ENCODE data around the gene PPARD. TPM values are rescaled to one million over a fixed set of nuclear protein-coding genes. Genes with fewer than 3 reads are reported as not detected.
"Not testable (repeated sequence)": the region's sequence is repeated elsewhere in the genome, so short reads cannot be mapped to it uniquely, and the experiment has no call there.

The PPARD gene
- total RNA-seq, 2 experiments from 2014 or later, result 6.1 to 11.9 TPM

GRCh38 chr6:35388772-35389352 lies 46.5 kb downstream of the PPARD start:
- intact Hi-C loops (cut with micrococcal nuclease; ENCODE audit: unreplicated experiment), result no loop called here
- CTCF ChIA-PET (ENCODE audit: unreplicated experiment), result no interaction called here

GRCh38 chr6:35389386-35389785 lies 47.0 kb downstream of the PPARD start:
- H3K79me2 ChIP-seq (ENCODE audit: insufficient read depth, low read depth, low read length); BruUV-seq (replicated peaks); H3K9me3 ChIP-seq (ENCODE audit: low read length); H4K20me1 ChIP-seq (ENCODE audit: insufficient read depth, low read length); H2AFZ ChIP-seq (ENCODE audit: low read length); CTCF ChIA-PET (ENCODE audit: unreplicated experiment); H3K9me2 ChIP-seq (ENCODE audit: insufficient read depth, low read length); H3K4me2 ChIP-seq (ENCODE audit: low read length); H3K36me3 ChIP-seq (ENCODE audit: insufficient read depth, low read length); intact Hi-C loops (cut with micrococcal nuclease; ENCODE audit: unreplicated experiment); DNase-seq (ENCODE audit: low spot score); H3K4me3 ChIP-seq (ENCODE audit: low read depth, low read length, poor library complexity, severe bottlenecking); H3K27ac ChIP-seq (ENCODE audit: low read depth, low read length, poor library complexity, severe bottlenecking); POLR2A ChIA-PET: not testable (repeated sequence)
- peaks cover 17% of the 10 kb centered on the region for H3K4me1 ChIP-seq (ENCODE audit: insufficient read depth, low read length, poor library complexity, severe bottlenecking)

More at GRCh38 chr6:35388772-35389352, 46.5 kb downstream of the PPARD start:
- Histone ChIP-seq H3K4me3 (ENCODE audit: low read depth, low read length, poor library complexity, severe bottlenecking) (no peak overlapping the region), H3K27ac (ENCODE audit: low read depth, low read length, poor library complexity, severe bottlenecking) (no peak overlapping the region), H2AFZ (ENCODE audit: low read length) (no peak overlapping the region), H3K4me1 (ENCODE audit: insufficient read depth, low read length, poor library complexity, severe bottlenecking) (peaks cover 17% of the 10 kb centered on the region), H4K20me1 (ENCODE audit: insufficient read depth, low read length) (no peaks in the 10 kb centered on the region), H3K4me2 (ENCODE audit: low read length) (no peak overlapping the region), H3K79me2 (ENCODE audit: insufficient read depth, low read depth, low read length) (no peaks in the 10 kb centered on the region), H3K36me3 (ENCODE audit: insufficient read depth, low read length) (no peaks in the 10 kb centered on the region), H3K9me2 (ENCODE audit: insufficient read depth, low read length) (no peaks in the 10 kb centered on the region), H3K9me3 (ENCODE audit: low read length) (no peaks in the 10 kb centered on the region)
- no TSS peak for BruUV-seq (replicated peaks)
- TF ChIP-seq EZH2phosphoT487 (IDR thresholded peaks at IDR 0.05; ENCODE audit: borderline replicate concordance, low read depth, low read length), result no peak
- TF ChIP-seq CTCF (conservative IDR thresholded peaks at IDR 0.05; ENCODE audit: low read length), result no peak
- POLR2A ChIA-PET, result no interaction called here
- DNase-seq (ENCODE audit: low spot score), result no peak

- POLR2A ChIA-PET, result interaction anchor here (0.6 to 1.0 kb wide), 2 partner anchors 27 to 366 kb away, joined by 3 read pairs; no protein-coding TSS in a partner anchor
- Histone ChIP-seq H3K9me3 (ENCODE audit: low read length) (no peaks in the 10 kb centered on the region), H2AFZ (ENCODE audit: low read length) (no peak overlapping the region), H3K9me2 (ENCODE audit: insufficient read depth, low read length) (no peaks in the 10 kb centered on the region), H3K4me3 (ENCODE audit: low read depth, low read length, poor library complexity, severe bottlenecking) (no peak overlapping the region), H3K27ac (ENCODE audit: low read depth, low read length, poor library complexity, severe bottlenecking) (no peak overlapping the region), H3K4me2 (ENCODE audit: low read length) (no peak overlapping the region), H4K20me1 (ENCODE audit: insufficient read depth, low read length) (no peaks in the 10 kb centered on the region), H3K4me1 (ENCODE audit: insufficient read depth, low read length, poor library complexity, severe bottlenecking) (peaks cover 16% of the 10 kb centered on the region), H3K79me2 (ENCODE audit: insufficient read depth, low read depth, low read length) (no peaks in the 10 kb centered on the region), H3K36me3 (ENCODE audit: insufficient read depth, low read length) (no peaks in the 10 kb centered on the region)
- no peak for TF ChIP-seq EZH2phosphoT487 (IDR thresholded peaks at IDR 0.05; ENCODE audit: borderline replicate concordance, low read depth, low read length)
- no peak for DNase-seq (ENCODE audit: low spot score)
- CTCF ChIA-PET (ENCODE audit: unreplicated experiment), result no interaction called here
- intact Hi-C loops (cut with micrococcal nuclease; ENCODE audit: unreplicated experiment), result no loop called here
- no TSS peak for BruUV-seq (replicated peaks)
These were observed 49.0 kb downstream of the PPARD start for GRCh38 chr6:35391240-35391968.

All from OCI-LY7 (cell line).